Karpas-422 (cell line): ENCODE measurements around the gene ZBTB7B. TPM values are rescaled to one million over a fixed set of nuclear protein-coding genes. Genes with fewer than 3 reads are reported as not detected.

Experiments used
- DNase-seq: peaks from one replicate; pipeline ENCODE4 v3.0.0-alpha.2; 2015
- H2AFZ ChIP-seq: fragments of 200-600 bp; sonication (generic); 2 replicates; pipeline ENCODE4 v1.6.1; 2014; ENCODE audit warnings: antibody characterized with exemption, low read length, mixed read lengths
- H3K27ac ChIP-seq: fragments of 200-600 bp; sonication (generic); 2 replicates; pipeline ENCODE4 v1.5.1; 2014; ENCODE audit warnings: mild to moderate bottlenecking, low read length, moderate library complexity
- H3K27me3 ChIP-seq: fragments of 200-600 bp; sonication (generic); 2 replicates; pipeline ENCODE4 v1.6.1; 2014; ENCODE audit warnings: low read length, mixed read lengths
- H3K36me3 ChIP-seq: fragments of 200-600 bp; sonication (generic); 2 replicates; pipeline ENCODE4 v1.6.1; 2014; ENCODE audit warnings: low read length, mixed read lengths; ENCODE audit not compliant: insufficient read depth
- H3K4me1 ChIP-seq: fragments of 200-600 bp; sonication (generic); 2 replicates; pipeline ENCODE4 v1.6.1; 2014; ENCODE audit warnings: mild to moderate bottlenecking, low read length, mixed read lengths
- H3K4me2 ChIP-seq: fragments of 200-600 bp; sonication (generic); 2 replicates; pipeline ENCODE4 v1.6.1; 2014; ENCODE audit warnings: low read length, low read depth, mild to moderate bottlenecking; ENCODE audit not compliant: poor library complexity, severe bottlenecking
- H3K4me3 ChIP-seq: fragments of 200-600 bp; sonication (generic); 2 replicates; pipeline ENCODE4 v1.5.1; 2014; ENCODE audit warnings: mild to moderate bottlenecking, antibody characterized with exemption, low read length, mixed read lengths
- H3K79me2 ChIP-seq: fragments of 200-600 bp; sonication (generic); 2 replicates; pipeline ENCODE4 v1.6.1; 2014; ENCODE audit warnings: mild to moderate bottlenecking, low read length, mixed read lengths
- H3K9ac ChIP-seq: fragments of 200-600 bp; sonication (generic); 2 replicates; pipeline ENCODE4 v1.6.0; 2014; ENCODE audit warnings: low read length
- H3K9me2 ChIP-seq: fragments of 200-600 bp; sonication (generic), shearing (Covaris generic); replicated peaks from 2 replicates; pipeline ENCODE4 v1.6.0; 2014; ENCODE audit warnings: mild to moderate bottlenecking, low read length, moderate library complexity; ENCODE audit not compliant: insufficient read depth
- H3K9me3 ChIP-seq: fragments of 300-700, 200-600 bp; sonication (generic); 2 replicates; pipeline ENCODE4 v1.6.1; 2014; ENCODE audit warnings: low read length, mixed read lengths
- H4K20me1 ChIP-seq: fragments of 200-600 bp; sonication (generic); 2 replicates; pipeline ENCODE4 v1.6.1; 2014; ENCODE audit warnings: mild to moderate bottlenecking, antibody characterized with exemption, low read length, low read depth; ENCODE audit not compliant: insufficient read depth
- total RNA-seq: library from RNA; depleted of rRNA; stranded (reverse); fragments of >200 nt; shearing (Covaris generic); gene quantifications from 2 replicates; pipeline ENCODE4 v1.2.3, GENCODE V29; 2014; ENCODE audit warnings: low replicate concordance

ZBTB7B gene
- total RNA-seq, 1 experiment from 2014 or later = 17.1 TPM

GRCh38 chr1:154988058-154988954, 14.3 kb upstream of the ZBTB7B start:
- Histone ChIP-seq H3K9me3 (no peaks in the 10 kb centered on the region), H3K4me2 (no peak overlapping the region), H3K27ac (no peak overlapping the region), H2AFZ (no peak overlapping the region), H3K79me2 (peaks cover 22% of the 10 kb centered on the region), H3K4me3 (no peak overlapping the region), H4K20me1 (no peaks in the 10 kb centered on the region), H3K4me1 (peaks cover 9% of the 10 kb centered on the region), H3K9ac (no peak overlapping the region), H3K27me3 (no peaks in the 10 kb centered on the region), H3K9me2 (no peaks in the 10 kb centered on the region), H3K36me3 (peaks cover 14% of the 10 kb centered on the region)
- no peak for DNase-seq

DNA sequence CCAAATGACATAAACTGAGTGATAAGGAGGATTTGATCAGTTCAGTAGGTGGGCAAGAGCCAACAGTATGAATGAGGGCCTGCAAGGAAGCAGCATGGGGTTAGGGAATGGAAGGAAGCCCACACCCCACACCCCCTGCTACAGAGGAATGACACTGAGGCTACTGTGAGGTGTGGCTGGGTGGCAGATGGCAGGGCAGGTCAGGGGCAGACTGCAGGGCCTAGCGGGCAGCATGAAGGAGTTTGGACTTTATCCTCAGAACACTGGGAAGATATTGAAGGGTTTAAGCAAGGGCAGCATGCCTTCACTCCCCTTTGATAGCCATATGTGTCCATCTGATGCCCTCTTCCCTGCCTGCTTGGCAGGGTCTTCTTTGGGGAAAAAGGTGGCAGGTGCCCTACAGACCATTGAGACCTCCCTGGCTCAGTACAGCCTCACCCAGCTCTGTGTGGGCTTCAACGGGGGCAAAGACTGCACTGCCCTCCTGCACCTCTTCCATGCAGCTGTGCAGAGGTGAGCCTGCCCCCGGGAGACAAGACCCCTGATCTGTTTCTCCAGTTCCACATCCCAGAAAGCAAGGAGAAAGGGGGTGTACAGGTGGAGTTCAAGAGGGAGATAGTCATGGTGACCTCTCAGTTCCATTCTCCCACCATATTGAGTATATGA, 13.3 kb upstream of the ZBTB7B start:
- Histone ChIP-seq H2AFZ (no peak overlapping the region), H3K4me3 (no peak overlapping the region), H3K4me1 (peaks cover 9% of the 10 kb centered on the region), H3K27me3 (no peaks in the 10 kb centered on the region), H4K20me1 (no peaks in the 10 kb centered on the region), H3K27ac (no peak overlapping the region), H3K9ac (no peak overlapping the region), H3K4me2 (no peak overlapping the region), H3K79me2 (peaks cover 12% of the 10 kb centered on the region), H3K36me3 (peaks cover 14% of the 10 kb centered on the region), H3K9me3 (no peaks in the 10 kb centered on the region), H3K9me2 (no peaks in the 10 kb centered on the region)
- no peak for DNase-seq

DNA sequence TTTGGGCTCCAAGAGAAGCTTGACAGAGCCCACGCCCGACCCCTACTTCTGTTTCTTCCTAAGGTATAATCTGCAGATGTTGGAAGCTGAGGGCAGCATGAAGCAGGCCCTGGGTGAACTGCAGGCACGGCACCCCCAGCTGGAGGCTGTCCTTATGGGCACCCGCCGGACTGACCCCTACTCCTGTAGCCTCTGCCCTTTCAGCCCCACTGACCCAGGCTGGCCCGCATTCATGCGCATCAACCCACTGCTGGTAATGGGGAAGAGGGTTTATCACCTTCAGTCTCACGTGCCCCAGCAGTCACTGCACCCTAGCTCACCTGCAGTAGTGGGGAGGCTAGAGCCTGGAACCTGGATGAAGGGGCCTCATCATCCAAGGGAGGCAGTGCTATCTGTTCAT, 12.3 kb upstream of the ZBTB7B start:
- H3K9me2 ChIP-seq = no peaks in the 10 kb centered on the region
- H3K36me3 ChIP-seq = peaks cover 14% of the 10 kb centered on the region
- H3K27me3 ChIP-seq = no peaks in the 10 kb centered on the region
- DNase-seq = no peak
- no peak overlapping the region for H3K9ac ChIP-seq
- H3K27ac ChIP-seq = no peak overlapping the region
- no peak overlapping the region for H3K4me3 ChIP-seq
- peaks cover 11% of the 10 kb centered on the region for H3K4me1 ChIP-seq
- no peaks in the 10 kb centered on the region for H3K9me3 ChIP-seq
- no peak overlapping the region for H2AFZ ChIP-seq
- H4K20me1 ChIP-seq = no peaks in the 10 kb centered on the region
- peaks cover 4% of the 10 kb centered on the region; the same call in 1 of the 2 replicates for H3K79me2 ChIP-seq
- H3K4me2 ChIP-seq = no peak overlapping the region

- Histone ChIP-seq H3K27ac (no peak overlapping the region), H3K9me3 (no peaks in the 10 kb centered on the region), H3K9ac (no peak overlapping the region), H4K20me1 (no peaks in the 10 kb centered on the region), H3K9me2 (no peaks in the 10 kb centered on the region), H3K36me3 (peaks cover 6% of the 10 kb centered on the region), H3K4me2 (no peak overlapping the region), H3K27me3 (no peaks in the 10 kb centered on the region), H3K79me2 (no peaks in the 10 kb centered on the region), H2AFZ (no peak overlapping the region), H3K4me1 (peaks cover 24% of the 10 kb centered on the region), H3K4me3 (no peak overlapping the region)
- DNase-seq = peak; percentile 60
These were observed 9.7 kb upstream of the ZBTB7B start for GRCh38 chr1:154992721-154993571.

- Histone ChIP-seq H3K9ac (no peak within 1 kb of the TSS), H3K9me2 (no peaks in the 10 kb centered on the region), H3K4me2 (no peak within 1 kb of the TSS), H3K36me3 (no peaks in the 10 kb centered on the region; the same call in none of the 2 replicates), H4K20me1 (no peaks in the 10 kb centered on the region), H2AFZ (no peak within 1 kb of the TSS), H3K27ac (peak within 1 kb of the TSS; percentile 6; the same call in 1 of the 2 replicates), H3K79me2 (no peaks in the 10 kb centered on the region), H3K27me3 (no peaks in the 10 kb centered on the region), H3K4me1 (peaks cover 27% of the 10 kb centered on the region), H3K4me3 (no peak within 1 kb of the TSS), H3K9me3 (no peaks in the 10 kb centered on the region)
- DNase-seq = no peak
These were observed 8.9 kb upstream of the ZBTB7B start, which contains the start of gene LENEP for GRCh38 chr1:154993572-154994268. TSS of gene LENEP (plus strand) at chr1:154993586. CDS start at chr1:154993608, 22 bp downstream.

DNA sequence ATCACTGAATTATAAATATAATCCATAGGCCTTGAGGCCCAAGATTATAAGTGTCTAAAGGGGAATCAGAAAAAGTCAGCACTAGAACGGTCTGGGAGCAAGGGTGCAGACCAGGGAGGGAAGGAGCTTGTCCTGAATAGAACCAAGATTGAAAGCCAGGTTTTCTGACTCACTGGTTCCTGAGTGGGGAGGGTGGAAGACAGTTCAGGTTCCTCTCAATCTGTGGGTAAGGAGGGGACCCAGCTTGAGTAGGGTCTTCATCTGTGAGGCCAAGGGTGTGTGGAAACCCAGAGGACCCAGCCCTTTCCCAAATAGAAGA, 8.4 kb upstream of the ZBTB7B start:
- H2AFZ ChIP-seq = no peak overlapping the region
- peak overlapping the region; percentile 6; the same call in 1 of the 2 replicates for H3K27ac ChIP-seq
- no peaks in the 10 kb centered on the region for H3K9me3 ChIP-seq
- no peaks in the 10 kb centered on the region for H3K9me2 ChIP-seq
- H3K4me2 ChIP-seq = no peak overlapping the region
- DNase-seq = no peak
- no peaks in the 10 kb centered on the region for H3K79me2 ChIP-seq
- no peaks in the 10 kb centered on the region for H3K27me3 ChIP-seq
- H3K4me3 ChIP-seq = no peak overlapping the region
- H3K9ac ChIP-seq = no peak overlapping the region
- H3K4me1 ChIP-seq = peaks cover 32% of the 10 kb centered on the region
- H4K20me1 ChIP-seq = no peaks in the 10 kb centered on the region
- H3K36me3 ChIP-seq = no peaks in the 10 kb centered on the region; the same call in none of the 2 replicates

- no peak for DNase-seq
- Histone ChIP-seq H3K9me3 (no peaks in the 10 kb centered on the region), H3K4me3 (no peak overlapping the region), H4K20me1 (no peaks in the 10 kb centered on the region), H3K9ac (no peak overlapping the region), H3K79me2 (no peaks in the 10 kb centered on the region), H3K27me3 (no peaks in the 10 kb centered on the region), H2AFZ (no peak overlapping the region), H3K27ac (peak overlapping the region; percentile 45), H3K9me2 (no peaks in the 10 kb centered on the region), H3K4me1 (peaks cover 35% of the 10 kb centered on the region), H3K4me2 (no peak overlapping the region), H3K36me3 (no peaks in the 10 kb centered on the region; the same call in none of the 2 replicates)
These were observed 8.0 kb upstream of the ZBTB7B start for GRCh38 chr1:154994591-154994990.
